Psoas muscle (tissue), 8 donors: Measurements from ENCODE around the gene VRK1. TPM values are rescaled to one million over a fixed set of nuclear protein-coding genes. Genes with fewer than 3 reads are reported as not detected.

Source experiments
- ATAC-seq, 4 donors: fragments of 200-7000 bp; cut with Tn5 transposase; one replicate each; pipeline ENCODE4 v1.9.1; 2020; ENCODE audit warnings: moderate library complexity in 3 of 4, mild to moderate bottlenecking in 2 of 4
- DNase-seq, 2 donors: peaks; one replicate each; pipeline ENCODE4 v3.0.0-alpha.2; 2020
- H3K27ac ChIP-seq: fragments of 200-600 bp; one replicate; pipeline ENCODE4 v1.8.0; 2022
- H3K27me3 ChIP-seq, 3 donors: fragments of 200-600 bp in 1 of 3; one replicate each; pipeline versions ENCODE4 v1.6.1 to v1.8.0; 2013 to 2022; ENCODE audit warnings: low read length in 2 of 3, mild to moderate bottlenecking in 2 of 3, moderate library complexity in 1 of 3; ENCODE audit not compliant: insufficient read depth in 3 of 3
- H3K36me3 ChIP-seq, 2 donors: fragments of 200-600 bp in 1 of 2; one replicate each; pipeline versions ENCODE4 v1.6.1 to v1.8.0; 2013 to 2022; ENCODE audit warnings: low read depth in 1 of 2, mild to moderate bottlenecking in 1 of 2, moderate library complexity in 1 of 2; ENCODE audit not compliant: insufficient read depth in 1 of 2
- H3K4me1 ChIP-seq: fragments of 200-600 bp; one replicate; pipeline ENCODE4 v1.8.0; 2022
- H3K4me3 ChIP-seq: fragments of 200-600 bp; one replicate; pipeline ENCODE4 v1.8.0; 2022; ENCODE audit warnings: mild to moderate bottlenecking
- H3K9me3 ChIP-seq: fragments of 200-600 bp; one replicate; pipeline ENCODE4 v1.8.0; 2022
- WGBS, 3 donors: extraction: QIAGEN DNeasy Blood & Tissue Kit; methylation state at CpG; one replicate each; pipeline versions ENCODE4 v1.1.6 to v1.1.7; 2013; 5-methylcytosine and 5-hydroxymethylcytosine counted together
- intact Hi-C, 2 donors: fragments of 100-400 bp; cut with DNase I; formaldehyde crosslinking; loops; one replicate each; pipeline versions ENCODE4 v1.11.0 to v1.14.2; 2022
- polyA plus RNA-seq, 3 donors: library from polyadenylated mRNA; stranded (reverse); fragments of 200-250 nt; gene quantifications; one replicate each; pipeline ENCODE4 v1.2.3, GENCODE V29; 2013
- total RNA-seq, 4 donors: library from RNA; stranded (reverse); fragmentation: NEBNext Ultra II Directional in 2 of 4; extraction: Animal tissue kit (Norgen Biotek cat#: 25700) in 2 of 4; gene quantifications; one replicate each; pipeline versions ENCODE4 v1.2.1 to v1.2.4, GENCODE V29; 2021 to 2023
- TF ChIP-seq, protein P1 (sequence below): fragments of 200-600 bp; IDR thresholded peaks from one replicate; pipeline ENCODE4 v1.8.0; 2022; ENCODE audit warnings: antibody characterized with exemption
- donor health status: healthy with polysubstance abuse.
- donor health status: DM: no; HTN: no; CAD: no; lungs with moderate emphysema.
- donor health status: Bipolar disorder and iron deficiency.
- donor health status: healthy.
- donor health status: DM: yes; HTN: yes; CAD: no.
- donor health status: DM: no; HTN: no; CAD: no.
- donor health status: DM: no; HTN: no; CAD: no.
- donor health status: DM: yes; HTN: yes; CAD: no.

VRK1 gene
- total and polyA plus RNA-seq, 7 donors: 2.5 to 4.9 (median 4.0) TPM

DNA sequence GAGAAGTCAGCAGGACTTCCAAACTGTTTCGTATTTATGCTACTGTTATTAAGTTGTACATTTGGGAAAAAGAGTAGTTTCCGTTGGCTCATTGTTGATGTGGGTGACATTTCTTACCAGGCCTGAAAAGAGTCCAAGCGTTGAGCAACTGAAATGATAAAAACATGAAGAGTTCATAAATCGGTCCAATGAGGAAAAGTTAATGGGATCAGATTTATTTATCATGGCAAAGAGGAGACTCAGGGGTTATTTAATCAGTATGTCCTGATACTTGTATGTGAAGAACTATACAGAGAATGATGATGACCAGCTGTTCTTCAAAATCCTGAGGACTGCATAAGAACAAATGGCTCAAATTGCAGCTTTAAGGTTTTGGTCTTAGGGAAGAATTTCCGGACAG lies 7.7 kb downstream of the VRK1 start:
- Histone ChIP-seq H3K36me3 (no peaks in the 10 kb centered on the region), H3K27ac (no peak overlapping the region), H3K4me3 (no peak overlapping the region), H3K9me3 (no peaks in the 10 kb centered on the region), H3K27me3 (no peaks in the 10 kb centered on the region), H3K4me1 (peaks cover 4% of the 10 kb centered on the region)
- no peak for ATAC-seq
- TF ChIP-seq, protein P1, sequence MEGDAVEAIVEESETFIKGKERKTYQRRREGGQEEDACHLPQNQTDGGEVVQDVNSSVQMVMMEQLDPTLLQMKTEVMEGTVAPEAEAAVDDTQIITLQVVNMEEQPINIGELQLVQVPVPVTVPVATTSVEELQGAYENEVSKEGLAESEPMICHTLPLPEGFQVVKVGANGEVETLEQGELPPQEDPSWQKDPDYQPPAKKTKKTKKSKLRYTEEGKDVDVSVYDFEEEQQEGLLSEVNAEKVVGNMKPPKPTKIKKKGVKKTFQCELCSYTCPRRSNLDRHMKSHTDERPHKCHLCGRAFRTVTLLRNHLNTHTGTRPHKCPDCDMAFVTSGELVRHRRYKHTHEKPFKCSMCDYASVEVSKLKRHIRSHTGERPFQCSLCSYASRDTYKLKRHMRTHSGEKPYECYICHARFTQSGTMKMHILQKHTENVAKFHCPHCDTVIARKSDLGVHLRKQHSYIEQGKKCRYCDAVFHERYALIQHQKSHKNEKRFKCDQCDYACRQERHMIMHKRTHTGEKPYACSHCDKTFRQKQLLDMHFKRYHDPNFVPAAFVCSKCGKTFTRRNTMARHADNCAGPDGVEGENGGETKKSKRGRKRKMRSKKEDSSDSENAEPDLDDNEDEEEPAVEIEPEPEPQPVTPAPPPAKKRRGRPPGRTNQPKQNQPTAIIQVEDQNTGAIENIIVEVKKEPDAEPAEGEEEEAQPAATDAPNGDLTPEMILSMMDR: no peak
- 89 to 91% (median 89%) methylated on average over 5 of the region's 5 CpGs for WGBS, 3 donors
- intact Hi-C loops: no loop called here
- no peak for DNase-seq

DNA sequence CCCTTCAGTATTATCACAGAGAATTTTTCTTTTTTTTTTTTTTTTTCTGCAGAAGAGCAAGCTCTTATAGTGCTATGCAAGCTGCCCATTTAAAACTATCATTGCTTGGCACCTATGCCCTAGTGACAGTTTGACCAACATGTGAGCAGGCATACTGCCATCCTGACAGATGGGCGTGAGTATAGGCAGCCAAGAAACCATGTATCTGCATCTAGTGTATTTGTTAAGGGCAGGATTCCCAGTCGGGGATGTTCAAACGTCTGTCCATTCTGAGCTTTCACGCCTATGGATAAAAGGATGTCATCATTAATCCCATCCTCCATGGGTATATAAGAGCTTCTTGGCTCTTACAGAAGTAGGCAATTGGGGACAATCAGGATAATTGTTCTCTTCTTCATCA lies 8.8 kb downstream of the VRK1 start:
- H3K27me3 ChIP-seq: no peaks in the 10 kb centered on the region
- H3K4me1 ChIP-seq: peaks cover 4% of the 10 kb centered on the region
- no peak overlapping the region for H3K27ac ChIP-seq
- ATAC-seq: peak in 3 of 4 donors; percentile 39 to 57 (median 54)
- TF ChIP-seq, protein P1: no peak
- WGBS, 3 donors: 20 to 33% (median 26%) methylated on average over 4 of the region's 4 CpGs
- DNase-seq: no peak
- no peak overlapping the region for H3K4me3 ChIP-seq
- no peaks in the 10 kb centered on the region for H3K9me3 ChIP-seq
- intact Hi-C loops: no loop called here
- no peaks in the 10 kb centered on the region for H3K36me3 ChIP-seq

DNA sequence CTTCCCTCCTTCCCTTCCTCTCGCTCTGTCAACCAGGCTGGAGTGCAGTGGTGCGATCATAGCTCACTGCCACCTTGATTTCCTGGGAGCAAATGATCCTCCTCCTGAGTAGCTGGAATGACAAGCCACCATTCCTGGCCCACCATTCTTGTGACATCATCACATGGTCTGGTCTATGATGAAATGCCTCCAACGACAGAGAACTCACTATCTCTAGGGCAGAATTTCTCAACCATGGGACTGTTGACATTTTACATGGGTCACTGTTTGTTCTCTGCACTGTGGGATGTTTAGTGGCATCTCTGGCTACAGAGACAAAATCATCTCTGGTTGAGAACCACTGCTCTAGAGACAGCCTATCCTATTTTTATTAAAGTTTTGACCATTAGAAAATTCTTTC lies 9.7 kb downstream of the VRK1 start:
- DNase-seq (no peak), ATAC-seq (no peak)
- Histone ChIP-seq H3K27ac (no peak overlapping the region), H3K4me1 (peaks cover 4% of the 10 kb centered on the region), H3K36me3 (no peaks in the 10 kb centered on the region), H3K4me3 (no peak overlapping the region), H3K9me3 (no peaks in the 10 kb centered on the region), H3K27me3 (no peaks in the 10 kb centered on the region)
- intact Hi-C loops: no loop called here
- TF ChIP-seq, protein P1: no peak
- WGBS, 3 donors: 75 to 86% (median 82%) methylated on average over 3 of the region's 3 CpGs

DNA sequence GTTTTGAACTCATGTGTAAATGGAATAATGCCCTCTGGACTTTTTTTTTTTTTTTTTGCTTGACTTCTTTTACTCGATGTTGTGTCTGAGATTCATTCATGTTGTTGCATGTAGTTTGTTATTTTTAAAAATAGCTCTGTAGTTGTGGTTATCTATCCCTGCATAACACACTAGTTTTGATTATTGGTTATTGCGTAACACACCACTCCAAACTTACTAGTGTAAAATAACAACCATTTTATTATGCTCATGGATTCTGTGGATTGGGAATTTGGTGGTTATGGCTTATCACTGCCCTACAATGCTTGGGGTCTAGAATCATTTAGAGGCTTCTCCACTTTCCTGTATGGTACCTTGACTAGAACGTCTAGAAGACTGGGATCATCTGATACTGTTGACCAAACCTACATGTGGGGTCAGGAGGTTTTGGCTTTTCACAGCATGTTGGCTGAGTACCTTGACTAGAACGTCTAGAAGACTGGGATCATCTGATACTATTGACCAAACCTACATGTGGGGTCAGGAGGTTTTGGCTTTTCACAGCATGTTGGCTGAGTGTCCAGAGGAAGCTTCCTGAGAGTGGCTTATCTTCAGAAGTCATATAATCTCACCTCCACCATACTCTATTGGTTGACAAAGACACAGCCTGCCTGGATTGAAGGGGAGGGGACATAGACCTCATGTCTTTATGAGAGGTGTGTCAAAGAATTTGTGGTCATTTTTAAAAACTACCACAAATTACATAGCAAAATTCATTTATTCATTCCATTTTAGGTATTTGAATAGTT lies 11.6 kb downstream of the VRK1 start:
- TF ChIP-seq, protein P1: no peak
- no peaks in the 10 kb centered on the region for H3K9me3 ChIP-seq
- no peaks in the 10 kb centered on the region for H3K36me3 ChIP-seq
- H3K4me1 ChIP-seq: peaks cover 4% of the 10 kb centered on the region
- H3K27me3 ChIP-seq: no peaks in the 10 kb centered on the region
- 71 to 86% (median 78%) methylated on average over 4 of the region's 4 CpGs for WGBS, 3 donors
- intact Hi-C loops: no loop called here
- no peak overlapping the region for H3K4me3 ChIP-seq
- DNase-seq (no peak), ATAC-seq (no peak)
- no peak overlapping the region for H3K27ac ChIP-seq

DNA sequence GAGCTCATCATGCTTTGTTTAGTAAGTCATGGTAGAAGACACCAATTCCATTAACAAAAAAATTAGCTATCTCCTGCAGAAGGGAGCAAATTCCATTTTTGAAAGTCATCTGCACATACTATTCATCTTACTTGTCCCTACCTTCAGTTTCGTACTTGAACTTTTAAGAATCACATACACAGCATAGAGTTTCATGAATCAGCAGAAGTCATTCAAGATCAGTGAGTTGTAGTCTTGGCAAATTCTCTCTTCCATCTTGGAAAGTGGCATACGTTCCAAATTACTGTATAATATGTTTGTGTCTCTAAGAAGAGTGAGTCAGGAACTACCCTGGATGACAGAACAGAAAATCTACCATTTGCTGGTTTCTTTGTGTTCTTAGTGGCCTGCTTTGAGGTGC lies 14.1 kb downstream of the VRK1 start:
- DNase-seq (no peak), ATAC-seq (no peak)
- Histone ChIP-seq H3K27me3 (no peaks in the 10 kb centered on the region), H3K9me3 (no peaks in the 10 kb centered on the region), H3K27ac (no peak overlapping the region), H3K4me1 (no peaks in the 10 kb centered on the region), H3K36me3 (no peaks in the 10 kb centered on the region), H3K4me3 (no peak overlapping the region)
- intact Hi-C loops: no loop called here
- TF ChIP-seq, protein P1: no peak
- 47 to 78% (median 68%) methylated on average over 2 of the region's 2 CpGs for WGBS, 3 donors
